GM19397 (cell line): ENCODE results near the gene EML4.
"Not testable (repeated sequence)": the region's sequence is repeated elsewhere in the genome, so short reads cannot be mapped to it uniquely, and the experiment has no call there.

ENCODE experiments used
- ATAC-seq: cut with Tn5 transposase; IDR thresholded peaks from one replicate; pipeline ENCODE4 v1.9.1; 2021; ENCODE audit warnings: mild to moderate bottlenecking, moderate library complexity; ENCODE audit not compliant: unreplicated experiment

Gene EML4

GRCh38 chr2:42170619-42171395, 1.7 kb downstream of the EML4 start:
- ATAC-seq: no peak

GRCh38 chr2:42171396-42171980, 2.3 kb downstream of the EML4 start:
- ATAC-seq: no peak

DNA sequence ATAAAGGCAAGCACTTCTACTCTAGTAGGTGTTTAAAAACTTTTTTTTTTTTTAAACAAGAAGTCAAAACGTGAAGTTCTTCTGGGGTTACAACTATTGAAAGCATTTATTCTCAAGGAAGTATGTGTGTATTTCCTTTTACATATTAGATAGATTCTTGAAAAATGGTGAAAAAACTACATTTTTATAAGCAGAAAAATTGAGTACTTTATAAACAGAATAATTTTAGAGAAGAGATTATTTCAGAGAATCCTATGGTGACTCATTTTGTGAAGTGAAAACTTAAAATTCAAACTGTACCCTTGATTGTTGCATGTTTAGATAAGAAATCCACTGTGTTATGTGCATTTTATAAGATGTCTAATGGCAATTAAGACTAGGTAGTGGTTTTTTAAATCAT, 2.9 kb downstream of the EML4 start:
- no peak for ATAC-seq

DNA sequence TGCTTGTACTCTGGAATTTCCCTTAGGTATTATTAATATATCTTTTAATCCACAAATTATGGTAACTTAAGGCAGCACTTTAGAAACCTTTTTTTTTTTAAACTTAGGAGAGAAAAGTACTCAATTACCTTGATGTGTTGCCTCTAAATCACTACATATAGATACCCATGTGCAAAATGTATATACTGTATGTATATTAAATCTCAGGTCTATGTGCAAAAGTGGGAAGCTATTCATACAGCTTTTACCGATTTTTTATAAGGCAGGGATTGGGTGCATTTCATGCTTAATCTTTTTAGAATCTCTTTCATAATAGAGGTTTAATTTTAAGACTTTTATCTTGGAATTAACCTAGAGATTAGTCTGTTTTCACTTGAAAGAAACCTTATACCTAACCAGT, 3.4 kb downstream of the EML4 start:
- no peak for ATAC-seq

- not testable (repeated sequence) for ATAC-seq
These were observed 4.3 kb downstream of the EML4 start for GRCh38 chr2:42173467-42173866.

- ATAC-seq: no peak
These were observed 8.0 kb downstream of the EML4 start for GRCh38 chr2:42176992-42177738.

GRCh38 chr2:42178335-42178734, 9.2 kb downstream of the EML4 start:
- ATAC-seq: no peak

- no peak for ATAC-seq
These were observed 11.1 kb downstream of the EML4 start for GRCh38 chr2:42180300-42180699.

GRCh38 chr2:42182654-42183308, 13.6 kb downstream of the EML4 start:
- ATAC-seq: no peak

DNA sequence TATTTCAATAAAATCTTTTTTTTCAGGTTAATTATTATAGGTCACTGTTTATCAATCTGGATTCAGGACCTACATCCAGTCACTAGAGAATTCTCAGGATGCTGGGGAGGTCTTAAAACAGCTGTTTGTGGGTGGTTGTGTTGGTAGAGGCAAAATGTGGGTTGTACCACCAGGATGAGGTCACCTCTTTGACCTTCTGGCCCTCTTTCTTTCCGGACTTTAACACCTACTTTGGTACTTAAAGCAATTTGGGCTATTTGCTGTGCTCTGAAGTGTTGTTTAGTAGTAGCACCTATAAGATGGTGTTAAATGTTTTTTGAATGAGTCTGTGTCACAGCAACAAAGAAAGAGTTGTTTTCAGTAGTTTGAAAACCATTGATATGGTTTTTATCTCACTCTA, 14.6 kb downstream of the EML4 start:
- ATAC-seq: no peak

- no peak for ATAC-seq
These were observed 15.2 kb downstream of the EML4 start for GRCh38 chr2:42184346-42184745.

- no peak for ATAC-seq
These were observed 16.2 kb downstream of the EML4 start for GRCh38 chr2:42185220-42185921.

DNA sequence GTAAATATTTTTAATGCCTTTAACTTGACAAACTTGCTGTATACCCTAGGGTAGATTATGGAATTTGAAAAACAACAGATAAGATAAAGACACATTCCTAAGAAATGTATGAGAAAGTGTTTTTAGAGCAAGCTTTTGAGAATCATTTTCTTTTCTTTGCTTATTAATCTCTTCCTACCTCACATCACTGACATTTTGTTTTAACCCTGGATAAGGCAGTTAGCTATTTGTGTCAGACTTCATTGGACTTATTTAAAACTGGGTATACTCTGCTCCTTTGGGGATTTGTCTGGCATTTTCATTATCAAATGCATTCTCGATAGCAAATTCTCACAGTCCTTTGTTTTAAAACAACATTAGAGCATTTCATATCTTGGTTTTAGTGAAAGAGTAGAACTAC, 17.2 kb downstream of the EML4 start:
- ATAC-seq: no peak

GRCh38 chr2:42186945-42187632, 17.9 kb downstream of the EML4 start:
- no peak for ATAC-seq

DNA sequence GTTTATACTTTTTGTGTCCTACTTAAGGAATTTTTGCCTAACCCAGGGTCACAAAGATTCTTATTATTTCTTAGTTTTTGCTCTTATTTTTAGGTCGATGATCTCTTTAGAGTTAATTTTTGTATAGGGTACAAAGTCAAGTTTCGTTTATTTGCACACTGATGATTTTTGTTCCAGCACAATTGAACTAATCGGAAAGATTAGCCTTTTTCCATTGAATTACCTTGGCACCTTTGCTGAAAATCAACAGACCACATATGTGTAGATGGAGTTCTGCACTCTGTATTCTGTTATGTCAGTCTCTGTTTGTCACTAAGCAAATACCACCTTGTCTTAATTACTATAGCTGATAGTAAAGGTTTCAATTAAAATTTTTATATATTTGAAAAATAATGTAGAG, 18.7 kb downstream of the EML4 start:
- ATAC-seq: no peak

DNA sequence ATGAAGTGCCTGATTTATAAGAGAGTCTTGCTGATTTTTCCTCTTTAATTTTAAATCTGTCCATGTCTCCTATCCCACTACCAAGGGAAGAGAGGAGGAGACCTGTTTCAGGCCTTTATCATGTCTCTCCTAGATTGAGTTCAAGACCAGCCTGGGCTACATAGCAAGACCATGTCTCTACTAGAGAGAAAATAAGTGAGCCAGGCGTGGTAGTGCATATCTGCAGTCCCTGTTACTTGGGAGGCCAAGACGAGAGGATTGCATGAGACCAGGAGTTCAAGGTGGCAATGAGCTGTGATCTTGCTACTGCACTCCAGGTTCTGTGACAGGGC, 20.0 kb downstream of the EML4 start:
- no peak for ATAC-seq

GRCh38 chr2:42190191-42190590, 21.0 kb downstream of the EML4 start:
- no peak for ATAC-seq

GRCh38 chr2:42191285-42192009, 22.3 kb downstream of the EML4 start:
- ATAC-seq: no peak

DNA sequence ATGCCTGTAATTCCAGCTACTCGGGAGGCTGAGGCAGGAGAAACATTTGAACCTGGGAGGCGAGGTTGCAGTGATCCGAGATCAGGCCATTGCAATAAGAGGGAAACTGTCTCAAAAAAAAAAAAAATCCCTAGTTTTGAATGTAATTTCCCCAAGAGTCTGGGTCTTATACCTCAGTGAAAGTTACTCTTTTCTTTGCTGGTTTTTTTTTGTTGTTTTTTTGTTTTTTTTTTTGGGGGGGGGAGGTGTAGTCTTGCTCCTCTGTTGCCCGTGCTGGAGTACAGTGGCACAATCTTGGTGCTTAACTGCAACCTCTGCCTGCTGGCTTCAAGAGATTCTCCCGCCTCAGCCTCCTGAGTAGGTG, 22.8 kb downstream of the EML4 start:
- ATAC-seq: no peak
